IMR-90 (cell line): ENCODE results near the gene YEATS4. TPM values are rescaled to one million over a fixed set of nuclear protein-coding genes. Genes with fewer than 3 reads are reported as not detected.

Experiments
- ATAC-seq: fragments of 200-7000 bp; cut with Tn5 transposase; 2 replicates; pipeline ENCODE4 v1.9.1; 2020; ENCODE audit warnings: low read depth, mild to moderate bottlenecking, moderate library complexity
- BruUV-seq: library from RNA; stranded (reverse); fragments of 400-500 nt; replicated peaks from 2 replicates; lab custom pipeline; 2021; lab: Mats Ljungman, UMichigan
- CTCF ChIA-PET: fragments of 300-600 bp; formaldehyde crosslinking; extraction: SDS; loops from one replicate; lab custom pipeline; 2021; ENCODE audit warnings: antibody characterized with exemption; lab: Yijun Ruan, JAX
- POLR2A ChIA-PET: fragments of 300-600 bp; sonication (Branson Sonifier 250); formaldehyde crosslinking; loops from one replicate; lab custom pipeline; 2022; ENCODE audit warnings: antibody characterized with exemption; ENCODE audit not compliant: unreplicated experiment; lab: Charles Lee
- DNase-seq: peaks from one replicate; pipeline ENCODE4 v3.0.0; 2013
- H2AFZ ChIP-seq: replicated peaks from 2 replicates; pipeline ENCODE3; 2013; ENCODE audit warnings: low read length, mild to moderate bottlenecking; ENCODE audit not compliant: poor library complexity
- H2AK5ac ChIP-seq: 2 replicates; pipeline ENCODE4 v1.6.1; 2013; ENCODE audit warnings: low read depth, low read length, inconsistent platforms
- H2AK9ac ChIP-seq: replicated peaks from 2 replicates; pipeline ENCODE3; 2013; ENCODE audit warnings: mild to moderate bottlenecking, low read depth, low read length, moderate library complexity; ENCODE audit not compliant: poor library complexity
- H2BK120ac ChIP-seq: 2 replicates; pipeline ENCODE4 v1.6.1; 2013; ENCODE audit warnings: low read depth, low read length, inconsistent platforms
- H2BK15ac ChIP-seq: 3 replicates; pipeline ENCODE4 v1.6.1; 2013; ENCODE audit warnings: low read depth, low read length, inconsistent platforms
- H2BK20ac ChIP-seq: 2 replicates; pipeline ENCODE4 v1.6.1; 2013; ENCODE audit warnings: low read depth, mild to moderate bottlenecking, inconsistent platforms, low read length, moderate library complexity
- H2BK5ac ChIP-seq: 2 replicates; pipeline ENCODE4 v1.6.1; 2013; ENCODE audit warnings: mild to moderate bottlenecking, low read depth, low read length, inconsistent platforms; ENCODE audit not compliant: poor library complexity, severe bottlenecking
- H3K14ac ChIP-seq: replicated peaks from 2 replicates; pipeline ENCODE4 v1.6.1; 2013; ENCODE audit warnings: low read depth, low read length, inconsistent platforms
- H3K18ac ChIP-seq: 2 replicates; pipeline ENCODE4 v1.6.1; 2013; ENCODE audit warnings: low read depth, low read length, control low read depth
- H3K23ac ChIP-seq: 2 replicates; pipeline ENCODE4 v1.6.1; 2013; ENCODE audit warnings: low read depth, low read length, inconsistent platforms
- H3K27ac ChIP-seq: 2 replicates; pipeline ENCODE4 v1.5.1; 2013; ENCODE audit warnings: mild to moderate bottlenecking, control low read depth, low read length; ENCODE audit not compliant: insufficient read depth
- H3K27me3 ChIP-seq: 2 replicates; pipeline ENCODE4 v1.6.1; 2013; ENCODE audit warnings: low read length; ENCODE audit not compliant: control insufficient read depth, insufficient read depth
- H3K36me3 ChIP-seq: 2 replicates; pipeline ENCODE4 v1.6.1; 2013; ENCODE audit warnings: low read length, mixed read lengths; ENCODE audit not compliant: control insufficient read depth, insufficient read depth
- H3K4ac ChIP-seq: 2 replicates; pipeline ENCODE4 v1.6.1; 2013; ENCODE audit warnings: low read depth, low read length, inconsistent platforms
- H3K4me1 ChIP-seq: 2 replicates; pipeline ENCODE4 v1.6.1; 2013; ENCODE audit warnings: low read length, mixed read lengths; ENCODE audit not compliant: control insufficient read depth, insufficient read depth
- H3K4me2 ChIP-seq: 2 replicates; pipeline ENCODE4 v1.6.1; 2013; ENCODE audit warnings: low read depth, mild to moderate bottlenecking, control low read depth, low read length, moderate library complexity
- H3K4me3 ChIP-seq: 2 replicates; pipeline ENCODE4 v1.5.1; 2013; ENCODE audit warnings: low read depth, mild to moderate bottlenecking, control low read depth, low read length, moderate library complexity; ENCODE audit not compliant: insufficient read depth
- H3K56ac ChIP-seq: 2 replicates; pipeline ENCODE4 v1.6.1; 2013; ENCODE audit warnings: low read length, inconsistent platforms; ENCODE audit not compliant: insufficient read depth; ENCODE audit errors: extremely low read depth
- H3K79me1 ChIP-seq, 2 experiments: 2 replicates each; pipeline ENCODE4 v1.6.1; 2013; ENCODE audit warnings: low read length in 2 of 2, inconsistent platforms in 1 of 2, low read depth in 1 of 2
- H3K9ac ChIP-seq: 2 replicates; pipeline ENCODE4 v1.6.1; 2013; ENCODE audit warnings: low read depth, low read length, control low read depth
- H3K9me1 ChIP-seq: 2 replicates; pipeline ENCODE4 v1.6.1; 2013; ENCODE audit warnings: low read length, inconsistent platforms; ENCODE audit not compliant: insufficient read depth
- H3K9me3 ChIP-seq: 2 replicates; pipeline ENCODE4 v1.6.1; 2013; ENCODE audit warnings: low read length; ENCODE audit not compliant: control insufficient read depth, insufficient read depth
- H4K20me1 ChIP-seq: 2 replicates; pipeline ENCODE4 v1.6.1; 2013; ENCODE audit warnings: low read length, inconsistent platforms; ENCODE audit not compliant: insufficient read depth
- H4K5ac ChIP-seq: 2 replicates; pipeline ENCODE4 v1.6.1; 2013; ENCODE audit warnings: mild to moderate bottlenecking, low read depth, low read length, control low read depth
- H4K8ac ChIP-seq, 2 experiments: 2 replicates each; pipeline ENCODE4 v1.6.1; 2013; ENCODE audit warnings: low read depth in 2 of 2, low read length in 2 of 2, control low read depth in 1 of 2, inconsistent platforms in 1 of 2
- H4K91ac ChIP-seq: 2 replicates; pipeline ENCODE4 v1.6.1; 2013; ENCODE audit warnings: low read depth, low read length, inconsistent platforms; ENCODE audit not compliant: insufficient read depth
- BHLHE40 ChIP-seq: fragments of 150-350 bp; IDR thresholded peaks from 2 replicates; pipeline ENCODE4 v1.6.1; 2016; ENCODE audit warnings: mild to moderate bottlenecking, low read depth, low read length
- CEBPB ChIP-seq: IDR thresholded peaks from 2 replicates; pipeline ENCODE4 v1.6.1; 2012; ENCODE audit warnings: low read depth, low read length, improper control_type of control experiment
- CHD1 ChIP-seq: IDR thresholded peaks from 2 replicates; pipeline ENCODE4 v1.6.1; 2012; ENCODE audit warnings: low read depth, low read length, improper control_type of control experiment
- FOS ChIP-seq: fragments of 150-350 bp; IDR thresholded peaks from 2 replicates; pipeline ENCODE4 v1.6.1; 2016; ENCODE audit warnings: low read depth, low read length
- MAFK ChIP-seq: IDR thresholded peaks from 2 replicates; pipeline ENCODE4 v1.6.1; 2012; ENCODE audit warnings: low read depth, low read length, improper control_type of control experiment
- MAZ ChIP-seq: IDR thresholded peaks from 2 replicates; pipeline ENCODE4 v1.6.1; 2012; ENCODE audit warnings: low read depth, mild to moderate bottlenecking, low read length, improper control_type of control experiment, moderate library complexity, borderline replicate concordance
- MXI1 ChIP-seq: IDR thresholded peaks from 2 replicates; pipeline ENCODE4 v1.6.1; 2012; ENCODE audit warnings: low read depth, mild to moderate bottlenecking, low read length, moderate library complexity, borderline replicate concordance
- NFE2L2 ChIP-seq: fragments of 150-350 bp; IDR thresholded peaks from 2 replicates; pipeline ENCODE4 v1.6.1; 2016; ENCODE audit warnings: low read depth, mild to moderate bottlenecking, low read length
- POLR2A ChIP-seq: IDR thresholded peaks from 2 replicates; pipeline ENCODE4 v1.6.1; 2012; ENCODE audit warnings: mild to moderate bottlenecking, low read depth, low read length
- RAD21 ChIP-seq: IDR thresholded peaks from 2 replicates; pipeline ENCODE4 v1.6.1; 2012; ENCODE audit warnings: low read length, improper control_type of control experiment
- RCOR1 ChIP-seq: IDR thresholded peaks from 2 replicates; pipeline ENCODE4 v1.6.1; 2012; ENCODE audit warnings: mild to moderate bottlenecking, low read length, improper control_type of control experiment; ENCODE audit not compliant: insufficient replicate concordance
- SMC3 ChIP-seq: fragments of 150-350 bp; IDR thresholded peaks from 2 replicates; pipeline ENCODE4 v1.6.1; 2016; ENCODE audit warnings: low read depth, mild to moderate bottlenecking, antibody characterized with exemption, low read length, moderate library complexity
- WGBS, 2 experiments: methylation state at CpG; one replicate each; pipeline versions ENCODE4 v1.1.5 to v1.1.7; 2013; ENCODE audit warnings: missing lambda C conversion rate in 2 of 2; ENCODE audit not compliant: insufficient read length in 1 of 2; ENCODE audit errors: extremely low coverage in 2 of 2; 5-methylcytosine and 5-hydroxymethylcytosine counted together
- dilution Hi-C: fragments of 300-500 bp; cut with HindIII; formaldehyde crosslinking; loops from one replicate; pipeline ENCODE4 v1.14.3; 2018; ENCODE audit warnings: low sequenced_read_pairs; ENCODE audit not compliant: unreplicated experiment
- in situ Hi-C: fragments of 300-500 bp; cut with MboI; formaldehyde crosslinking; loops from 3 replicates; pipeline ENCODE4 v1.14.3; 2019; ENCODE audit warnings: low sequenced_read_pairs, inconsistent platforms, mixed read lengths
- intact Hi-C: fragments of 100-400 bp; cut with micrococcal nuclease; formaldehyde crosslinking; loops from 2 replicates; pipeline ENCODE4 v1.10.0; 2022
- polyA plus RNA-seq, 3 experiments: library from polyadenylated mRNA; depleted of rRNA; stranded (reverse); fragments of >200 nt; gene quantifications; 2 replicates each; pipeline ENCODE4 v1.2.3, GENCODE V29; 2012; ENCODE audit warnings: low replicate concordance in 1 of 3
- total RNA-seq: library from RNA; depleted of rRNA; stranded (reverse); fragments of >200 nt; gene quantifications from 2 replicates; pipeline ENCODE4 v1.2.3, GENCODE V29; 2012
- TF ChIP-seq, protein P1 (sequence below): fragments of 150-350 bp; IDR thresholded peaks from 2 replicates; pipeline ENCODE4 v1.6.1; 2017; ENCODE audit warnings: mild to moderate bottlenecking, antibody characterized with exemption, low read length, low read depth
- TF ChIP-seq, protein P2 (sequence below): conservative IDR thresholded peaks from 2 replicates; pipeline ENCODE4 v1.5.1; 2012; ENCODE audit warnings: mild to moderate bottlenecking, low read depth, low read length, improper control_type of control experiment
- TF ChIP-seq, protein P3 (sequence below): fragments of 150-350 bp; IDR thresholded peaks from 2 replicates; pipeline ENCODE4 v1.6.1; 2016; ENCODE audit warnings: low read depth, mild to moderate bottlenecking, low read length, moderate library complexity, borderline replicate concordance

Gene YEATS4
- total and polyA plus RNA-seq, 2 of the 4 experiments (the other 2 are of a cell fraction), result 6.9 to 15.1 TPM

DNA sequence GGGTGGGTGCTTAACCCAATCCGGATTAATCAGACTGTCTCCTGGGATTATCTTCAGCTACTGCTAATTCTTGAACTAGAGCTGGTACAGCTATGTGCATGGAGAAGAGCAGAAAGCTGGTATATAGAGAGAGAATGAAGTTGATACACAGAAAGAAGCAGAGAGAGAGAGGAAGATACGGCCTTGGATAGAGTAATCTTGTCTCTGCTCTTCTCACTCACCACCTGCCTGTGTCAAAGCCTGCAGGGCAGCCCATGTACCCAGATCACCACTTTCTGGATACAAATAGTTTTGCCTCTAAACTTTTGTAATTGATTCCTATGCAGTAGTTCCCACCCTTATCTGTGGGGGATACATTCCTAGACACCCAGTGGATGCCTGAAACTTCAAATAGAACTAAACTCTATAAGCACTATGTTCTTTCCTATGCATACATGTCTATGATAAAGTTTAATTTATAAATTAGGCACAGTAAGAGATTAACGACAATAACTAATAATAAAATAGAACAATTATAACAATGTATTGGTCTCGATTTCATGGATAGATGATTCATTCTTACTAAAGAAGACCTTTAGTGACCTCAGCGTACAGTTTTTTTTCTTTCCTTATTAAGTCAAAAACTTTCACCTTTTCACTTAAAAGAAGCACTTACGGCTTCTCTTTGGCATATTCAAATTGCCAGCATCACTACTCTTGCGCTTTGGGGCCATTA, 45.5 kb downstream of the YEATS4 start:
- POLR2A ChIA-PET, result no interaction called here
- Histone ChIP-seq H3K18ac (peak overlapping the region; percentile 57; the same call in 1 of the 2 replicates), H4K8ac (peak overlapping the region in 1 of 2 experiments; percentile 19; a peak in 1 of 4 replicates), H3K9me1 (no peaks in the 10 kb centered on the region; the same call in 1 of the 2 replicates), H3K27ac (no peak overlapping the region), H3K27me3 (no peaks in the 10 kb centered on the region), H4K91ac (peak overlapping the region; percentile 43; the same call in 1 of the 2 replicates), H3K9me3 (no peaks in the 10 kb centered on the region; the same call in 1 of the 2 replicates), H3K4me3 (no peak overlapping the region), H3K56ac (peak overlapping the region; percentile 0; the same call in 1 of the 2 replicates), H2BK20ac (peak overlapping the region; percentile 77), H2AK9ac (no peak overlapping the region), H3K14ac (peak overlapping the region; percentile 49), H2BK15ac (peak overlapping the region; percentile 72; the same call in 2 of the 3 replicates), H3K23ac (0 out of 2 replicates have a peak overlapping the region, but pooled peaks have one; percentile 21), H4K5ac (peak overlapping the region; percentile 11; the same call in 1 of the 2 replicates), H3K36me3 (no peaks in the 10 kb centered on the region), H2BK5ac (peak overlapping the region; percentile 69), H2AK5ac (no peak overlapping the region), H3K4me1 (peaks cover 7% of the 10 kb centered on the region), H2AFZ (no peak overlapping the region), H2BK120ac (peak overlapping the region; percentile 60), H4K20me1 (no peaks in the 10 kb centered on the region), H3K79me1 (no peaks in the 10 kb centered on the region; a peak in 1 of 4 replicates), H3K4me2 (no peak overlapping the region), H3K9ac (no peak overlapping the region), H3K4ac (peak overlapping the region; percentile 57)
- ATAC-seq (peak; percentile 31), DNase-seq (no peak)
- intact Hi-C loops, result no loop called here
- WGBS, 2 experiments, result no CpG with 5 or more reads among the region's 7 CpGs
- no TSS peak for BruUV-seq
- CTCF ChIA-PET, result no interaction called here
- in situ Hi-C loops, result no loop called here
- TF ChIP-seq NFE2L2 (no peak), MAFK (no peak), RCOR1 (no peak), FOS (no peak), RAD21 (no peak), MXI1 (no peak), MAZ (no peak), POLR2A (no peak), SMC3 (no peak), CEBPB (no peak), BHLHE40 (no peak), CHD1 (no peak)
- TF ChIP-seq, protein P1, sequence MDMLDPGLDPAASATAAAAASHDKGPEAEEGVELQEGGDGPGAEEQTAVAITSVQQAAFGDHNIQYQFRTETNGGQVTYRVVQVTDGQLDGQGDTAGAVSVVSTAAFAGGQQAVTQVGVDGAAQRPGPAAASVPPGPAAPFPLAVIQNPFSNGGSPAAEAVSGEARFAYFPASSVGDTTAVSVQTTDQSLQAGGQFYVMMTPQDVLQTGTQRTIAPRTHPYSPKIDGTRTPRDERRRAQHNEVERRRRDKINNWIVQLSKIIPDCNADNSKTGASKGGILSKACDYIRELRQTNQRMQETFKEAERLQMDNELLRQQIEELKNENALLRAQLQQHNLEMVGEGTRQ, result no peak
- TF ChIP-seq, protein P2, sequence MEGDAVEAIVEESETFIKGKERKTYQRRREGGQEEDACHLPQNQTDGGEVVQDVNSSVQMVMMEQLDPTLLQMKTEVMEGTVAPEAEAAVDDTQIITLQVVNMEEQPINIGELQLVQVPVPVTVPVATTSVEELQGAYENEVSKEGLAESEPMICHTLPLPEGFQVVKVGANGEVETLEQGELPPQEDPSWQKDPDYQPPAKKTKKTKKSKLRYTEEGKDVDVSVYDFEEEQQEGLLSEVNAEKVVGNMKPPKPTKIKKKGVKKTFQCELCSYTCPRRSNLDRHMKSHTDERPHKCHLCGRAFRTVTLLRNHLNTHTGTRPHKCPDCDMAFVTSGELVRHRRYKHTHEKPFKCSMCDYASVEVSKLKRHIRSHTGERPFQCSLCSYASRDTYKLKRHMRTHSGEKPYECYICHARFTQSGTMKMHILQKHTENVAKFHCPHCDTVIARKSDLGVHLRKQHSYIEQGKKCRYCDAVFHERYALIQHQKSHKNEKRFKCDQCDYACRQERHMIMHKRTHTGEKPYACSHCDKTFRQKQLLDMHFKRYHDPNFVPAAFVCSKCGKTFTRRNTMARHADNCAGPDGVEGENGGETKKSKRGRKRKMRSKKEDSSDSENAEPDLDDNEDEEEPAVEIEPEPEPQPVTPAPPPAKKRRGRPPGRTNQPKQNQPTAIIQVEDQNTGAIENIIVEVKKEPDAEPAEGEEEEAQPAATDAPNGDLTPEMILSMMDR, result no peak
- TF ChIP-seq, protein P3, sequence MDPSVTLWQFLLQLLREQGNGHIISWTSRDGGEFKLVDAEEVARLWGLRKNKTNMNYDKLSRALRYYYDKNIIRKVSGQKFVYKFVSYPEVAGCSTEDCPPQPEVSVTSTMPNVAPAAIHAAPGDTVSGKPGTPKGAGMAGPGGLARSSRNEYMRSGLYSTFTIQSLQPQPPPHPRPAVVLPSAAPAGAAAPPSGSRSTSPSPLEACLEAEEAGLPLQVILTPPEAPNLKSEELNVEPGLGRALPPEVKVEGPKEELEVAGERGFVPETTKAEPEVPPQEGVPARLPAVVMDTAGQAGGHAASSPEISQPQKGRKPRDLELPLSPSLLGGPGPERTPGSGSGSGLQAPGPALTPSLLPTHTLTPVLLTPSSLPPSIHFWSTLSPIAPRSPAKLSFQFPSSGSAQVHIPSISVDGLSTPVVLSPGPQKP, result no peak
- dilution Hi-C loops, result no loop called here
